ENCODE results near the gene MGAT3.
A peak's percentile ranks its signal among the peaks of the same experiment; 100 is the strongest.

MGAT3 gene

GRCh38 chr22:39457556-39458443 is 988 bp downstream of the MGAT3 start:
- no peaks in the 10 kb centered on the region for H3K36me3 ChIP-seq (ENCODE audit: control insufficient read depth in 5 of 5, insufficient read depth in 5 of 5, low read length in 5 of 5)
- peak overlapping the region; percentile 48 to 67 (median 62) for H3K4me3 ChIP-seq (ENCODE audit: low read depth in 1 of 5, low read length in 5 of 5)
- peak overlapping the region; percentile 30 for H3K27ac ChIP-seq (ENCODE audit: low read depth, low read length)
- H3K4me1 ChIP-seq (ENCODE audit: control insufficient read depth in 5 of 5, insufficient read depth in 5 of 5, low read length in 5 of 5), result peaks cover 0 to 55% (median 40%) of the 10 kb centered on the region in 5 donors
- peak overlapping the region in 3 of 5 donors; percentile 62 to 72 (median 71) for H3K9ac ChIP-seq (ENCODE audit: low read length in 5 of 5)
- peaks cover 0 to 11% (median 11%) of the 10 kb centered on the region in 5 donors for H3K27me3 ChIP-seq (ENCODE audit: control insufficient read depth in 5 of 5, insufficient read depth in 4 of 5, low read length in 5 of 5)
- H3K9me3 ChIP-seq (ENCODE audit: control insufficient read depth in 5 of 5, low read length in 5 of 5), result no peaks in the 10 kb centered on the region

- peaks cover 2 to 62% (median 48%) of the 10 kb centered on the region in 5 donors for H3K4me1 ChIP-seq (ENCODE audit: control insufficient read depth in 5 of 5, insufficient read depth in 5 of 5, low read length in 5 of 5)
- H3K4me3 ChIP-seq (ENCODE audit: low read depth in 1 of 5, low read length in 5 of 5), result peak overlapping the region; percentile 48 to 67 (median 62)
- no peaks in the 10 kb centered on the region for H3K36me3 ChIP-seq (ENCODE audit: control insufficient read depth in 5 of 5, insufficient read depth in 5 of 5, low read length in 5 of 5)
- H3K9ac ChIP-seq (ENCODE audit: low read length in 5 of 5), result peak overlapping the region in 4 of 5 donors; percentile 35 to 72 (median 66)
- peak overlapping the region; percentile 30 for H3K27ac ChIP-seq (ENCODE audit: low read depth, low read length)
- H3K9me3 ChIP-seq (ENCODE audit: control insufficient read depth in 5 of 5, low read length in 5 of 5), result no peaks in the 10 kb centered on the region
- peaks cover 0 to 11% (median 11%) of the 10 kb centered on the region in 5 donors for H3K27me3 ChIP-seq (ENCODE audit: control insufficient read depth in 5 of 5, insufficient read depth in 4 of 5, low read length in 5 of 5)
These were observed 1.8 kb downstream of the MGAT3 start for GRCh38 chr22:39458444-39459083.

GRCh38 chr22:39459681-39460080 is 2.9 kb downstream of the MGAT3 start:
- Histone ChIP-seq H3K27ac (ENCODE audit: low read depth, low read length) (no peak overlapping the region), H3K27me3 (ENCODE audit: control insufficient read depth in 5 of 5, insufficient read depth in 4 of 5, low read length in 5 of 5) (peaks cover 0 to 11% (median 11%) of the 10 kb centered on the region in 5 donors), H3K9ac (ENCODE audit: low read length in 5 of 5) (no peak overlapping the region)

GRCh38 chr22:39462443-39463221 is 5.8 kb downstream of the MGAT3 start:
- no peaks in the 10 kb centered on the region for H3K9me3 ChIP-seq (ENCODE audit: control insufficient read depth in 5 of 5, low read length in 5 of 5)
- peak overlapping the region; percentile 94 for H3K27ac ChIP-seq (ENCODE audit: low read depth, low read length)
- H3K27me3 ChIP-seq (ENCODE audit: control insufficient read depth in 5 of 5, insufficient read depth in 4 of 5, low read length in 5 of 5), result peaks cover 0 to 7% (median 7%) of the 10 kb centered on the region in 5 donors
- peak overlapping the region in 1 of 5 donors; percentile 15 for H3K4me3 ChIP-seq (ENCODE audit: low read depth in 1 of 5, low read length in 5 of 5)
- no peaks in the 10 kb centered on the region for H3K36me3 ChIP-seq (ENCODE audit: control insufficient read depth in 5 of 5, insufficient read depth in 5 of 5, low read length in 5 of 5)
- H3K4me1 ChIP-seq (ENCODE audit: control insufficient read depth in 5 of 5, insufficient read depth in 5 of 5, low read length in 5 of 5), result peaks cover 7 to 80% (median 62%) of the 10 kb centered on the region in 5 donors
- peak overlapping the region; percentile 57 to 78 (median 67) for H3K9ac ChIP-seq (ENCODE audit: low read length in 5 of 5)

More at GRCh38 chr22:39459681-39460080, 2.9 kb downstream of the MGAT3 start:
- Histone ChIP-seq H3K4me1 (ENCODE audit: control insufficient read depth in 5 of 5, insufficient read depth in 5 of 5, low read length in 5 of 5) (peaks cover 2 to 61% (median 41%) of the 10 kb centered on the region in 5 donors), H3K9me3 (ENCODE audit: control insufficient read depth in 5 of 5, low read length in 5 of 5) (no peaks in the 10 kb centered on the region), H3K36me3 (ENCODE audit: control insufficient read depth in 5 of 5, insufficient read depth in 5 of 5, low read length in 5 of 5) (no peaks in the 10 kb centered on the region), H3K4me3 (ENCODE audit: low read depth in 1 of 5, low read length in 5 of 5) (no peak overlapping the region)

GRCh38 chr22:39463277-39463676 is 6.5 kb downstream of the MGAT3 start:
- peak overlapping the region; percentile 57 to 78 (median 67) for H3K9ac ChIP-seq (ENCODE audit: low read length in 5 of 5)
- H3K36me3 ChIP-seq (ENCODE audit: control insufficient read depth in 5 of 5, insufficient read depth in 5 of 5, low read length in 5 of 5), result no peaks in the 10 kb centered on the region
- peak overlapping the region; percentile 94 for H3K27ac ChIP-seq (ENCODE audit: low read depth, low read length)
- peaks cover 7 to 80% (median 64%) of the 10 kb centered on the region in 5 donors for H3K4me1 ChIP-seq (ENCODE audit: control insufficient read depth in 5 of 5, insufficient read depth in 5 of 5, low read length in 5 of 5)
- H3K9me3 ChIP-seq (ENCODE audit: control insufficient read depth in 5 of 5, low read length in 5 of 5), result no peaks in the 10 kb centered on the region
- peaks cover 0 to 6% (median 4%) of the 10 kb centered on the region in 5 donors for H3K27me3 ChIP-seq (ENCODE audit: control insufficient read depth in 5 of 5, insufficient read depth in 4 of 5, low read length in 5 of 5)
- peak overlapping the region in 1 of 5 donors; percentile 3 for H3K4me3 ChIP-seq (ENCODE audit: low read depth in 1 of 5, low read length in 5 of 5)

GRCh38 chr22:39463931-39464390 is 7.1 kb downstream of the MGAT3 start:
- peaks cover 7 to 79% (median 61%) of the 10 kb centered on the region in 5 donors for H3K4me1 ChIP-seq (ENCODE audit: control insufficient read depth in 5 of 5, insufficient read depth in 5 of 5, low read length in 5 of 5)
- no peaks in the 10 kb centered on the region for H3K27me3 ChIP-seq (ENCODE audit: control insufficient read depth in 5 of 5, insufficient read depth in 4 of 5, low read length in 5 of 5)
- no peaks in the 10 kb centered on the region for H3K9me3 ChIP-seq (ENCODE audit: control insufficient read depth in 5 of 5, low read length in 5 of 5)
- H3K9ac ChIP-seq (ENCODE audit: low read length in 5 of 5), result peak overlapping the region in 2 of 5 donors; percentile 67 to 68
- H3K4me3 ChIP-seq (ENCODE audit: low read depth in 1 of 5, low read length in 5 of 5), result no peak overlapping the region
- H3K36me3 ChIP-seq (ENCODE audit: control insufficient read depth in 5 of 5, insufficient read depth in 5 of 5, low read length in 5 of 5), result no peaks in the 10 kb centered on the region
- H3K27ac ChIP-seq (ENCODE audit: low read depth, low read length), result peak overlapping the region; percentile 94

GRCh38 chr22:39466228-39467006 is 9.6 kb downstream of the MGAT3 start:
- H3K27ac ChIP-seq (ENCODE audit: low read depth, low read length), result peak overlapping the region; percentile 91
- H3K9me3 ChIP-seq (ENCODE audit: control insufficient read depth in 5 of 5, low read length in 5 of 5), result no peaks in the 10 kb centered on the region
- H3K9ac ChIP-seq (ENCODE audit: low read length in 5 of 5), result peak overlapping the region in 4 of 5 donors; percentile 33 to 88 (median 68)
- peak overlapping the region in 3 of 5 donors; percentile 10 to 44 (median 17) for H3K4me3 ChIP-seq (ENCODE audit: low read depth in 1 of 5, low read length in 5 of 5)
- H3K36me3 ChIP-seq (ENCODE audit: control insufficient read depth in 5 of 5, insufficient read depth in 5 of 5, low read length in 5 of 5), result no peaks in the 10 kb centered on the region
- peaks cover 7 to 93% (median 77%) of the 10 kb centered on the region in 5 donors for H3K4me1 ChIP-seq (ENCODE audit: control insufficient read depth in 5 of 5, insufficient read depth in 5 of 5, low read length in 5 of 5)
- no peaks in the 10 kb centered on the region for H3K27me3 ChIP-seq (ENCODE audit: control insufficient read depth in 5 of 5, insufficient read depth in 4 of 5, low read length in 5 of 5)

- Histone ChIP-seq H3K4me1 (ENCODE audit: control insufficient read depth in 5 of 5, insufficient read depth in 5 of 5, low read length in 5 of 5) (peaks cover 10 to 95% (median 81%) of the 10 kb centered on the region in 5 donors), H3K9ac (ENCODE audit: low read length in 5 of 5) (no peak overlapping the region), H3K27ac (ENCODE audit: low read depth, low read length) (peak overlapping the region; percentile 91), H3K4me3 (ENCODE audit: low read depth in 1 of 5, low read length in 5 of 5) (no peak overlapping the region), H3K9me3 (ENCODE audit: control insufficient read depth in 5 of 5, low read length in 5 of 5) (no peaks in the 10 kb centered on the region), H3K27me3 (ENCODE audit: control insufficient read depth in 5 of 5, insufficient read depth in 4 of 5, low read length in 5 of 5) (no peaks in the 10 kb centered on the region), H3K36me3 (ENCODE audit: control insufficient read depth in 5 of 5, insufficient read depth in 5 of 5, low read length in 5 of 5) (no peaks in the 10 kb centered on the region)
These were observed 10.6 kb downstream of the MGAT3 start for GRCh38 chr22:39467390-39467895.

All from subcutaneous abdominal adipose tissue (tissue), 5 donors.